UCSD-AML1 (cell line): Measurements from ENCODE around the gene KLF13.

ENCODE experiments used
- DNase-seq: peaks from one replicate; lab custom pipeline; 2025; ENCODE audit not compliant: unreplicated experiment; lab: John Stamatoyannopoulos, UW

The KLF13 gene

DNA sequence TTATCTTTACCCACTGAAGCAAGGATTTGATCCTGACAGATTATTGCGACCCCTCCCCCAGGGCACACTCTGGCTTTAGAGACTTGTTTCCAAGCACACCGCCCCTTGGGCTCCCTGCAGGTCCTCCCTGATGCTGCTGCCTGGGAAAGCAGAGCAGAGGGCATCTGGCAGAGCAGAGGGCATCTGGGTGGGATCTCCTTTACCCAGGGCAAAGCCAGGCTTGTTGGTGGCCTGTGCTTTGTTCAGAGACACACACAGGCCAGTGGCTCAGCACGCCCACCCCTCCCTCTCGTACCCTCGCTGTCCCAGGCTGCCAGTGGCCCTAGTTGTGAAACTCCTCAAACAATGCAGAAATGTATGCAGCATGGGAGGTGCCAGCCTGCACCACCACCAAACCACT is 4.8 kb downstream of the KLF13 start:
- DNase-seq, result no peak

GRCh38 chr15:31332020-31332680 is 5.5 kb downstream of the KLF13 start:
- no peak for DNase-seq

DNA sequence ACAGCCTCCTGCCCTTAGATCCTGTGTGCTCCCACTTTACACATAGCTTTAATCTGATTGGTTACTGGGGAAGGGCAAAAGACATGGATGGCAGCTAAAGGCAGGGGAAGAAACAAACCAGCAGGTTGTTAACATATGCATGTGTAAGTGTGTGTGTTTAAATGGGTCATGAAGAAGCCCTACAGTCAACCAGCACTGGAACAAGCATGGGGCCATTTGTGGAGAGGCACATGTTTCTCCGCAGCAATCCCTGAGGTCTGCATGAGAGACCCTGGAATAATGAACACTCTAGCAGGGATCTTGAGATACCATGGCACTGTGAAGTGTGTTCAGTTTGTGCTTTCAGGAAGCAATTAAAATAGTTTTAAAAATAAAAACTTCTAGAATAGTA is 6.0 kb downstream of the KLF13 start:
- DNase-seq, result no peak

GRCh38 chr15:31333119-31333518 is 6.5 kb downstream of the KLF13 start:
- DNase-seq, result no peak

DNA sequence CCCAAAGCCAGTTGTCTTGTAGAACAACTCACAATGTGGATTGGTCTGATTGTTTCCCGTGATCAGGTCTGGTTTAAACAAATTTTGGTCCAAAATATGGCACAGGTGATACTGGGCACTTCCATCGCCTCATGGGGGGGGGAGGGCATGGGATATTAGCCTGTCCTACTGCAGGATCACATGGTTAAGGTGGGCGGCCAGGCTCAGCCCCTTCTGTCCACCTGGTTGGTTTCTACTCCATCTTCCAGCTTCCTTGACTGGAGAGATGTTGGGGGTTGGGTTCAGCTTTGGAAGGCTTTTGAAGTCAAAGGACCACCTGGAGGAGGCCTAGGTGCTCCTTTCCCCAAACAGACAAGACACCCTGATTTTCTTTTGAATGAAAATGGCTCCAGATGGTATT is 7.2 kb downstream of the KLF13 start:
- DNase-seq, result no peak

GRCh38 chr15:31335989-31336592 is 9.5 kb downstream of the KLF13 start:
- DNase-seq, result no peak

DNA sequence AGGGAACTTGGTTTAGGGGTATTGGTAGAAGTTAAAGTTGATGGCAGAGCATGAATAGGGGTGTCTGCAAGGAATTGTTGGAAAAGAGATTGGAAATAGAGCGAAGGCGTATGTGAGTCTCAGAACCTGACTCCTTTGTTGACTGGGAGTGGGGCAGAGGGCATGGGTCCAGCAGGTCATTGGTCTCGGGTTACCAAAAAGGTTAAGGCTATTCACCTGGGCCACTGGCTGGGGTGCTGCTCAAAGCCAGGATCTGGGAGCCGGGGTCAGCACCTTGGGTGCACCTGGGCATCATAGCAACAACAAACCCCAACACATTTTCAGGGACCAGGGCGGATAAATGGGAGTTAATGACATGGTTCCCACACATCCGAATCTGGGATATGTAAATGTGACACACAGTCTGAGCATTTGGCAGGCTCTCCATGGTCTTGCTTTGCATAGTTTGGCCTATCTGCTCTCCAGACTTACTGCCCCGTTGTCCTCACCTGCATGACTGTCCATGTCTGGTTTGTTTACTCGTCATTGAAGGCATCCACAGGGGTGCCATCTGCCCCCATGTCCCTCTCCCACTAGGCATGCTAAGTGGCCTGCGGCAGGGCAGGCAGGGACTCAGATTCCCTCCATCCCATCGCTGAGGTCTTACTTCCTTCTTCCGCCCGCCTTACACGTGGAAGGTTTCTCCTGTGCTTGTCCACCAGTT is 10.1 kb downstream of the KLF13 start:
- DNase-seq, result no peak

GRCh38 chr15:31337352-31338031 is 10.9 kb downstream of the KLF13 start:
- no peak for DNase-seq

DNA sequence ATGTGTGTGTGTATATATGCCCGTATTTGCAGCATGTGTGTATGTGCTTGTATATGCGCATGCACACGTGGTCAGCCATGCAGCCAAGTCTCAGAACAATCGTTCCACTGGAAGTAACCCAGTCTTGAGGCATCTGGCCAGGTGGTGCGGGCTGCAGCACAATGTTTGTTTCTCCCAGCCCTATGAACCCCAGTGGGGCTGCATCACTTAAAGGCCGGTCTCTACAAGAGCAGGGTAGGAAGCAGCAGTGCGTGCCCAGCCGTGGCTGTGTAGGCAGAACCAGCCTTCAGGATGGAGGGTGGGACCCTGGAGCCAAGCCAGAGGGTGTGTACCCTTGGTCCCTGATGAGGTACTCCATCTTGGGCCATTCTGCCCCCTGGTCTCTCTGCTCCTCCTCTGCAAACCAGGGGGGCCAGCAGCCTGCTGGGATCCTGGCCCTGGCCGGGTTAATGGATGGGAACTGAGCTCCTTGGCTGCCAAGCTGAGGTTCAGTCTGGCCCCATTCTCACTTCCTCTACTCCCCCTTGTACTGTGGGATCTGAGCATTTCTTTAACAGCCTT is 11.8 kb downstream of the KLF13 start:
- DNase-seq, result no peak

DNA sequence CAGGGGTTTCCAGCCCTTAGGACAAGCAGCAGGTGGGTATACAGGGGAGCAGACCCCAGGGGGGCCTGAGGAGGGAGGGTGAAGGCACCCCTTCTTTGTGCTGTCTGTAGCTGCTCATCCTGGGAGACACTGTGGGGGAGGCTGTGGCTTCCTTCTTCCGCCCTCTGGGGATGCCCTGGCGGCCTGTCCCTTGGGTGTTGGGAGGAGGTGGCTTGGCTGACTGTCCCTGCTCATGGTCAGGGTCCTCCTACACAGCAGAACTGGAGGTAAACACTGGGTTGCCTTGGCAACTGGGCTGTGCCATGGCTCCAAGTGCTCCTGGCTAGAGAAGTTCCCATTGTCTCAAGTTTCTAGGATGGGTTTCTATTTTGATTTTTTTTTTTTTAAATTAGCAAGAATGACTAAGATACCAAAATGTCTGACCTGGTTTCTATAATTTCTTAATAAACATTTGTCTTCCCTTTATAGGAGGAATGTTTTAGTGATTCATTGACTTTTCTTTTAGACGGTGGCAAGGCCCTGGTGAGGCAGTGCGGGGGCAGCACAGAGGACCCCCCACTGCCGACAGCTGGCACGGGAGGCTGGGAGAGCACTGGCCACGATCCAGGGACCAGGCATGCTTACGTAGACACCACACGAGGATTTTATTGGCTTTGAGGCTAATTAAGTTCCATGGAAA is 12.4 kb downstream of the KLF13 start:
- DNase-seq, result peak; percentile 54

DNA sequence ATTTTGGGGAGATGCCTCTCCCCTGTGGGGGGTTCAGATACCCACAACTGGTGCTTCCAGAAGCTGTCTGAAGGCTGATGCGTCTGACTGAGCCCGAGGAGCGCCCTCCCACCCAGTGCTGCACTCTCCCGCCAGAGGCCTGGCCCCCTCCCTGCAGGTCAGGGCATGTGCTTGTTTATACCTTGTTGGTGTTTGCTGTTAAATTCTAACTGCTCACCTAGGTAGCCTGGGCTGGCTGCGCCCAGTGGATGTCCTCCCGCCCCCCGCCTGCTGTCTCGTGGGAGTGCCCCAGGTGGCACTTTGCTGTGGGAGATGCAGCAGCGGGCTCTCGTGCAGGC is 12.9 kb downstream of the KLF13 start:
- no peak for DNase-seq

- DNase-seq, result no peak
Measured at GRCh38 chr15:31340047-31340446, 13.4 kb downstream of the KLF13 start.

GRCh38 chr15:31340592-31340991 is 14.0 kb downstream of the KLF13 start:
- DNase-seq, result no peak

GRCh38 chr15:31341071-31341470 is 14.4 kb downstream of the KLF13 start:
- no peak for DNase-seq

- DNase-seq, result no peak
Measured at GRCh38 chr15:31341496-31342195, 15.0 kb downstream of the KLF13 start.

GRCh38 chr15:31342381-31342780 is 15.7 kb downstream of the KLF13 start:
- no peak for DNase-seq

DNA sequence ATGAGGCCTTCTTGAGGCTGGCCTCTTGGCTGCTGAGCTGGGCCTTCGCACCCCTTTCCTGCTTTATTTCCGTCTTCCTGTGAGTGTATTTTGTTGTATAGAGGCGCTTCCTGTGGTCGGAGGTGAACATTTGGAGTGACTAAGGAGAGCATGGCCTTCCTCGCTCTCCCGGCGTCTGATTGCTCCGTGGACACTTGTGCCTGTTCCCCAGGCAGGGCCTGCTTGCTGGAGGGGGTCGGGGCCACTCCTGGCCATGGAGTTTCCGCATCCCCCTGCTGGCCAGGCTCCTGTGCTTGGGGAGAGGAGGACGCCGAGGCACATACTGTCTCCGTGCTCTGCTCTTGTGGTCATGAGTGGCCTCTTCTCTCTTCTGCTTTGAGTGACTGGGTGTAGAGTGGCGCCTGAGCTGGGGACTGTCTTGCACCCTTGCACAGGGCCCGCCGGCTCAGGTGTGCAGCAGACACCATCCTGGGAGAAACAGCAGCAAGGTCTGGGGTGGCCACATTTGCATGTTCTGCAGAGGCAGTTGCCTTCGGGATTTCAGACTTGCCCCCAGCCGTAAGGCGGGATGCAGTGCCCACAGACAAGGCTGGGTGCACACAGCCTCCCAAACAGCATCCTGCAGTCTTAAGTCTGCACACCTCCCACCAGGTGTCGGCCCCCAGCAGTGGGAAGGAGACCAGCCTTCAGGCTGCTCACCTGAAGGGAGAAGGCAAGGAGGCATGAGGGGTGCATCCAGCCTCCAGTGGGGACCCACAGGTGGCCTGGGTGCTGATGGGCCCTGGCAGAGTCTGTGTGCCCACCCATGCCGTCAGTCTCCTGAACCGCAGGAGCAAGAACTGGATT is 16.4 kb downstream of the KLF13 start:
- peak; percentile 67 for DNase-seq

GRCh38 chr15:31343831-31344230 is 17.2 kb downstream of the KLF13 start:
- DNase-seq, result no peak

DNA sequence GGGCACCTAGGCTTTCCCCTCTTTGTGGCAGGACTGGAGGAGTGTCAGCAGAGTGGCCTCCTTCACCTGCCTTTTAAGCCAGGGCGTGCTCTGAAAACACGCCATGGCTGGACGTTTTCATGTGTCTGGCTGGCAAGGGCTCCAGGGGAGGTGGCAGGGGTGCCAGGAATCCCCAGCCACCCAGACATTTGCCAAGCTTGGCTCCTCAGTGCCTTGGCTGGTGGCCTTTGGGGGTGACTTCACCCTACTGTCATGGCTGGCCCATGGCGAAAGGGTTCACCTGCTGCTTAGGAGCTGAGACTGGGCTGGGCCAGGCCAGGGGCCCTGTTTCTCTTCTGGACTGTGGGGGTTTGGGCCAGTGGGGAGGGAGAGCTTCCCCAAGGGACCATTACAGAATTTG is 17.6 kb downstream of the KLF13 start:
- DNase-seq, result no peak
